ENCODE measurements around the gene PLOD3. TPM values are rescaled to one million over a fixed set of nuclear protein-coding genes. Genes with fewer than 3 reads are reported as not detected.

PLOD3 gene
- total and polyA plus RNA-seq, 2 of the 8 experiments (the other 6 are each of a cell fraction or from before 2014, with no cell fraction given) = 28.4 to 47.2 TPM

- Histone ChIP-seq H3K56ac (replicated peaks; ENCODE audit: insufficient read length, low read depth, low read length) (no peak overlapping the region), H3K27me3 (replicated peaks in 1 of 4; ENCODE audit: control insufficient read depth in 3 of 4, extremely low read depth in 1 of 4, insufficient read depth in 3 of 4, low read length in 3 of 4) (peaks cover 0 to 14% (median 9%) of the 10 kb centered on the region in 4 experiments; a peak in 5 of 7 replicates), H3K23ac (ENCODE audit: insufficient read length) (no peak overlapping the region), H2AK5ac (ENCODE audit: low read depth, low read length) (no peak overlapping the region), H3K27ac (ENCODE audit: low read depth, low read length) (no peak overlapping the region), H3K4ac (replicated peaks; ENCODE audit: insufficient read length, low read depth, low read length) (no peak overlapping the region), H3K18ac (ENCODE audit: extremely low read depth, low read length) (no peak overlapping the region; the same call in 1 of the 2 replicates), H3K79me2 (ENCODE audit: control insufficient read depth in 1 of 2, insufficient read depth in 2 of 2, low read length in 2 of 2) (no peaks in the 10 kb centered on the region), H4K20me1 (replicated peaks in 1 of 2; ENCODE audit: control insufficient read depth in 1 of 2, insufficient read depth in 2 of 2, low read length in 2 of 2) (no peaks in the 10 kb centered on the region), H2BK5ac (ENCODE audit: low read depth, low read length) (no peak overlapping the region), H2BK12ac (ENCODE audit: low read depth, low read length) (peak overlapping the region; percentile 75; the same call in 1 of the 2 replicates), H2AFZ (ENCODE audit: low read length) (no peak overlapping the region), H3K4me3 (ENCODE audit: extremely low read depth in 1 of 4, insufficient read depth in 2 of 4, low read depth in 3 of 4, low read length in 4 of 4) (no peak overlapping the region), H4K8ac (ENCODE audit: extremely low read depth, insufficient read depth, low read length) (0 out of 2 replicates have a peak overlapping the region, but pooled peaks have one; percentile 11), H3K4me1 (replicated peaks in 1 of 4; ENCODE audit: control insufficient read depth in 3 of 4, insufficient read depth in 4 of 4, low read length in 3 of 4) (peaks cover 5 to 20% (median 13%) of the 10 kb centered on the region in 4 experiments), H2BK15ac (ENCODE audit: low read length) (0 out of 2 replicates have a peak overlapping the region, but pooled peaks have one; percentile 46), H3K14ac (ENCODE audit: insufficient read length) (no peak overlapping the region), H3K79me1 (ENCODE audit: low read depth, low read length) (no peaks in the 10 kb centered on the region), H3K36me3 (ENCODE audit: control insufficient read depth in 2 of 4, insufficient read depth in 4 of 4, low read length in 3 of 4) (no peaks in the 10 kb centered on the region), H2BK20ac (ENCODE audit: low read length) (peak overlapping the region; percentile 61; the same call in 1 of the 2 replicates), H2BK120ac (replicated peaks; ENCODE audit: low read depth, low read length) (no peak overlapping the region), H3K9me3 (ENCODE audit: insufficient read depth in 2 of 2, low read depth in 1 of 2, low read length in 1 of 2) (no peaks in the 10 kb centered on the region), H4K91ac (replicated peaks; ENCODE audit: insufficient read length, low read length) (peak overlapping the region; percentile 84), H3K9ac (replicated peaks in 1 of 4; ENCODE audit: extremely low read depth in 1 of 4, low read depth in 3 of 4, low read length in 3 of 4) (no peak overlapping the region), H3K4me2 (ENCODE audit: insufficient read depth in 1 of 2, low read depth in 2 of 2, low read length in 2 of 2) (no peak overlapping the region), H4K5ac (ENCODE audit: insufficient read length, low read depth, low read length) (no peak overlapping the region), H3K23me2 (ENCODE audit: low read depth, low read length) (peaks cover 8% of the 10 kb centered on the region; the same call in 1 of the 2 replicates)
- no peak for TF ChIP-seq EP300 (IDR thresholded peaks at IDR 0.05; ENCODE audit: borderline replicate concordance in 1 of 2, low read depth in 2 of 2, low read length in 2 of 2)
- TF ChIP-seq POLR2A (IDR thresholded peaks at IDR 0.05; ENCODE audit: control extremely low read depth in 1 of 2, low read depth in 2 of 2, low read length in 2 of 2) = no peak
- no peak for TF ChIP-seq JUND (IDR thresholded peaks at IDR 0.05; ENCODE audit: low read length)
- TF ChIP-seq RFX5 (IDR thresholded peaks at IDR 0.05; ENCODE audit: borderline replicate concordance, low read depth, low read length) = no peak
- no peak for TF ChIP-seq SAP30 (IDR thresholded peaks at IDR 0.05; ENCODE audit: insufficient read depth, insufficient replicate concordance, low read length)
- TF ChIP-seq SIRT6 (IDR thresholded peaks at IDR 0.05; ENCODE audit: low read length) = no peak
- no peak for TF ChIP-seq RNF2 (IDR thresholded peaks at IDR 0.05; ENCODE audit: borderline replicate concordance, low read depth, low read length, missing control alignments, poor library complexity, severe bottlenecking)
- no peak for TF ChIP-seq TCF12 (IDR thresholded peaks at IDR 0.05; ENCODE audit: low read depth, low read length)
- no peak for TF ChIP-seq SP4 (IDR thresholded peaks at IDR 0.05; ENCODE audit: low read length)
- no peak for TF ChIP-seq RAD21 (IDR thresholded peaks at IDR 0.05 in 1 of 2, conservative IDR thresholded peaks at IDR 0.05 in 1 of 2; ENCODE audit: low read depth in 2 of 2, low read length in 2 of 2)
- TF ChIP-seq ASH2L (IDR thresholded peaks at IDR 0.05; ENCODE audit: low read length) = no peak
- WGBS, 2 experiments (ENCODE audit: extremely low coverage in 1 of 2, insufficient coverage in 1 of 2, insufficient read length in 1 of 2, insufficient replicate concordance in 2 of 2, low coverage in 1 of 2, low lambda C conversion rate in 2 of 2, missing lambda C conversion rate in 1 of 2) = 87% methylated on average over 17 of the region's 21 CpGs; no CpG with 5 or more reads in 1 of the 2 experiments
- ChIA-PET POLR2A (ENCODE audit: partially characterized antibody) (interaction anchor here (1.8 kb wide), 1 partner anchor 9 kb away, joined by 7 read pairs; no protein-coding TSS in a partner anchor), CTCF (ENCODE audit: partially characterized antibody) (interaction anchor here (0.9 to 12.3 kb wide), 3 partner anchors 22 to 113 kb away, joined by 3 to 168 read pairs (median 3); partner anchors contain the start of gene TRIM56)
- FAIRE-seq = no peak
- no peak for DNase-seq (ENCODE audit: low read depth in 1 of 2, low spot score in 2 of 2)
These were observed 19.4 kb downstream of the PLOD3 start for GRCh38 chr7:101197991-101198390.
